SU-DHL-6 (cell line): ENCODE measurements around the gene FARS2.

Experiments
- H2AFZ ChIP-seq: fragments of 200-600 bp; sonication (generic); 2 replicates; pipeline ENCODE4 v1.6.1; 2014; ENCODE audit warnings: low read depth, mild to moderate bottlenecking, moderate library complexity, mixed read lengths, antibody characterized with exemption, low read length; ENCODE audit not compliant: severe bottlenecking
- H3F3A ChIP-seq: fragments of 200-600 bp; shearing (Covaris generic); 2 replicates; pipeline ENCODE4 v1.6.0; 2016; ENCODE audit warnings: antibody characterized with exemption, mild to moderate bottlenecking; ENCODE audit not compliant: insufficient read depth
- H3K27ac ChIP-seq: fragments of 200-600 bp; sonication (generic); 2 replicates; pipeline ENCODE4 v1.5.1; 2016; ENCODE audit warnings: low read depth, mild to moderate bottlenecking, low read length, moderate library complexity, mixed read lengths
- H3K27me3 ChIP-seq: fragments of 200-600 bp; sonication (generic), shearing (Covaris generic); 2 replicates; pipeline ENCODE4 v1.6.0; 2014; ENCODE audit warnings: mild to moderate bottlenecking, low read length
- H3K36me3 ChIP-seq: fragments of 200-600 bp; sonication (generic); 2 replicates; pipeline ENCODE4 v1.6.1; 2014; ENCODE audit warnings: mild to moderate bottlenecking, low read length, mixed read lengths
- H3K4me2 ChIP-seq: fragments of 300-600, 200-600 bp; shearing (Covaris generic), sonication (generic); 2 replicates; pipeline ENCODE4 v1.6.0; 2014; ENCODE audit warnings: low read length, low read depth, mild to moderate bottlenecking; ENCODE audit not compliant: poor library complexity, severe bottlenecking
- H3K4me3 ChIP-seq: fragments of 200-600 bp; sonication (generic); 2 replicates; pipeline ENCODE4 v1.5.1; 2014; ENCODE audit warnings: antibody characterized with exemption, low read length, mild to moderate bottlenecking, mixed read lengths; ENCODE audit not compliant: insufficient read depth, poor library complexity, severe bottlenecking
- H3K79me2 ChIP-seq: fragments of 200-600 bp; sonication (generic); 2 replicates; pipeline ENCODE4 v1.6.1; 2014; ENCODE audit warnings: mild to moderate bottlenecking, low read length, moderate library complexity; ENCODE audit not compliant: insufficient read depth
- H3K9ac ChIP-seq: fragments of 200-600 bp; sonication (generic); 2 replicates; pipeline ENCODE4 v1.7.0; 2014; ENCODE audit warnings: mild to moderate bottlenecking, low read length
- H3K9me2 ChIP-seq: fragments of 200-600 bp; sonication (generic); replicated peaks from 2 replicates; pipeline ENCODE4 v1.6.1; 2014; ENCODE audit warnings: low read length; ENCODE audit not compliant: insufficient read depth
- H3K9me3 ChIP-seq: fragments of 200-600 bp; sonication (generic); 2 replicates; pipeline ENCODE4 v1.6.1; 2014; ENCODE audit warnings: low read length, mixed read lengths; ENCODE audit not compliant: insufficient read depth
- H4K20me1 ChIP-seq: fragments of 200-600 bp; sonication (generic); 2 replicates; pipeline ENCODE4 v1.6.1; 2014; ENCODE audit warnings: low read depth, mild to moderate bottlenecking, antibody characterized with exemption, low read length, moderate library complexity, mixed read lengths
- CTCF ChIP-seq: fragments of 200-600 bp; sonication (generic); IDR thresholded peaks from one replicate; pipeline ENCODE4 v1.5.1; 2017; ENCODE audit warnings: antibody characterized with exemption, mild to moderate bottlenecking, low read length, moderate library complexity; ENCODE audit not compliant: insufficient read depth, poor library complexity, severe bottlenecking
- EZH2phosphoT487 ChIP-seq: fragments of 200-600 bp; sonication (generic), shearing (Covaris generic); conservative IDR thresholded peaks from 2 replicates; pipeline ENCODE4 v1.6.1; 2018; ENCODE audit warnings: mild to moderate bottlenecking, antibody characterized with exemption, low read length, moderate library complexity, mixed read lengths

The FARS2 gene

DNA sequence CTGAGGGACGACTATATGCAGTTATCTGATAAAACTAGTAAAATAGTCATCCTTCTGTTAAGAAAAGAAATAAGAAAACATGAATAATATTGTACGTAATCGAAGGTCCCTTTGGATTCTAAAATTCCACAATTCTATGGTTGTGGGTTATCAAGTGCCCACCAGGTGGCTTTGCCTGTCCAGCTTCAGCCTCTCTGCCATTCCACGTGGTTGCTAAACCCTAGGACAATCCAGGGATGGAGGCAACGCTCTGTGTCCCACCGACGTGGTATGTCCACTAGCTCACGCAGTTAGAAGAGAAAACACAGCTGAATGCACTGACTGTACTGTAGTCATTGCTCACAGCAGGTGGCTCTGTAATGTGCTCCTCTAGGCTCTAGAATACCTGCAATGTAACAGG is 349.3 kb downstream of the FARS2 start:
- Histone ChIP-seq H3K9me2 (no peaks in the 10 kb centered on the region), H3K9ac (no peak overlapping the region), H3K79me2 (no peaks in the 10 kb centered on the region), H3K27me3 (no peaks in the 10 kb centered on the region), H3K27ac (no peak overlapping the region), H2AFZ (no peak overlapping the region), H3K36me3 (no peaks in the 10 kb centered on the region), H4K20me1 (0 out of 2 replicates have a peak, but pooled peaks cover 4% of the 10 kb centered on the region), H3K4me3 (no peak overlapping the region), H3K4me2 (no peak overlapping the region), H3F3A (no peaks in the 10 kb centered on the region), H3K9me3 (no peaks in the 10 kb centered on the region)
- TF ChIP-seq CTCF (no peak), EZH2phosphoT487 (no peak)

GRCh38 chr6:5617179-5617578 is 355.9 kb downstream of the FARS2 start:
- H3K4me3 ChIP-seq = no peak overlapping the region
- no peak overlapping the region for H3K4me2 ChIP-seq
- H3K27me3 ChIP-seq = no peaks in the 10 kb centered on the region

DNA sequence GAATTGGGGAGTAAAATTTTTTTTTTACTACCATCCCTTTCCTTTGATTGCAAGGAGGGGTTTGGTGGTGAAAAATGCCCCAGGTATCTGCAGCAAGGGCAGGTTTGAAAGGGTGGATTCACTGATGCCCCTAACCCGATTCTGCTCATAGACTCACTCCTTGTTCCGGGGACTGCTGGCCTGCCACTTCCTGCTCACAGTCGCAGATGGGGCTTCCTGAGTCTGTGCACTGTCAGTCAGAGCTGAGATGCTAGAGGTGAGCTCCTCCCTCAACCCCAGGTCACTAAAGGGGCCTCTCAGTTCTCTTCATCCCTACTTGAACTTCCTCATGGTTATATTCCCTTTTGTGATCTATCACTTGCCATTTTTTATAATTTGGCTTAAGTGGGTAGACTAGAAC is 357.9 kb downstream of the FARS2 start:
- H4K20me1 ChIP-seq = no peaks in the 10 kb centered on the region
- H3K9me2 ChIP-seq = no peaks in the 10 kb centered on the region
- H2AFZ ChIP-seq = no peak overlapping the region
- no peak for TF ChIP-seq CTCF
- TF ChIP-seq EZH2phosphoT487 = no peak
- no peaks in the 10 kb centered on the region for H3K36me3 ChIP-seq
- no peaks in the 10 kb centered on the region for H3K27me3 ChIP-seq
- H3K4me2 ChIP-seq = peak overlapping the region; percentile 5
- no peak overlapping the region for H3K9ac ChIP-seq
- no peak overlapping the region for H3K4me3 ChIP-seq
- H3F3A ChIP-seq = no peaks in the 10 kb centered on the region
- no peaks in the 10 kb centered on the region for H3K9me3 ChIP-seq
- no peak overlapping the region for H3K27ac ChIP-seq
- H3K79me2 ChIP-seq = no peaks in the 10 kb centered on the region

More at GRCh38 chr6:5617179-5617578, 355.9 kb downstream of the FARS2 start:
- H3K9ac ChIP-seq = no peak overlapping the region
- H2AFZ ChIP-seq = no peak overlapping the region
- H3F3A ChIP-seq = no peaks in the 10 kb centered on the region
- no peak overlapping the region for H3K27ac ChIP-seq
- no peaks in the 10 kb centered on the region for H3K9me2 ChIP-seq
- no peaks in the 10 kb centered on the region for H3K79me2 ChIP-seq
- no peaks in the 10 kb centered on the region for H3K9me3 ChIP-seq
- H4K20me1 ChIP-seq = 0 out of 2 replicates have a peak, but pooled peaks cover 4% of the 10 kb centered on the region
- H3K36me3 ChIP-seq = no peaks in the 10 kb centered on the region
- TF ChIP-seq CTCF (no peak), EZH2phosphoT487 (no peak)
